Dermis blood vessel endothelial cell (primary cell): Measurements from ENCODE around the gene VAT1L. TPM values are rescaled to one million over a fixed set of nuclear protein-coding genes. Genes with fewer than 3 reads are reported as not detected.
"Not testable (repeated sequence)": the region's sequence is repeated elsewhere in the genome, so short reads cannot be mapped to it uniquely, and the experiment has no call there.

ENCODE experiments used
- DNase-seq: peaks from one replicate; pipeline ENCODE4 v3.0.0; 2010
- total RNA-seq: library from RNA; depleted of rRNA; stranded (reverse); fragments of >200 nt; gene quantifications from 2 replicates; pipeline ENCODE4 v1.2.3, GENCODE V29; 2014

The VAT1L gene
- total RNA-seq, 1 donor from 2014 or later: 1.4 TPM

DNA sequence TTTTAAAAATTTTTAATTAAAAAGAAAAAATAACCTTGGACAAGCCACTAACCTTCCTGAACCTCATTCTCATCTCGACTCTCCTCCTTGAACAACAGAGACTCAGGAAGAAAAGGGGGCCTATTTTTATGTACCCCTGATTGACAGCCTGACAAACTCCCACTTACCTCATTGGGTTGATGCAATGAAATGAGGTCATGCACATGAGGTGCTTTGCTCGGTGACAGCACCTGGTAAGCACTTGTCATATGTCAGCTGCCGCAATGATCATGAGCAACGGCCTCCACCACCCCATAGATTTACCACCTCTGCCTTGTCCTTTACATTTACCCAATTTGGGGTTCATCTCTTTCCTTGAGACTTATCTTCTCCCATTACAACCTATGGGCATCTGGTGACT lies 167.9 kb downstream of the VAT1L start:
- no peak for DNase-seq

DNA sequence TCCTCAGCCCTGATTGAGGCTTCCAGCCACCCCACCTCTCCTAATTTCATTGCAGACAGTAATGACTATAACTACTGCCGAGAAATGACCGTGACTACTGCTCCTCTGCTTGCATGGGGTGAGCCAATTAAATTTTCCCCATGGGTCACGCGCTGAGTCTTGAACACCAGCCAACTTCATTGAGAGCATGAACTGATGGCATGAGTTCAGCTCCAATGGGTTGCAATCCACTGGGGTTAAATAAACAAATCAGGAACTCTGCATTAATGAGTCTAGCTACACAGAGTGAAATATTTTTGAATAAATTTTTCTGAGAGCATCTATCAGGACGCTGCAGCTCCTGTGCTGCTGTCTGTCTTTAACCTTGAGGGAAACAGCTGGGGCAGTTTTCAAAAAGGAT lies 172.4 kb downstream of the VAT1L start:
- DNase-seq: no peak

DNA sequence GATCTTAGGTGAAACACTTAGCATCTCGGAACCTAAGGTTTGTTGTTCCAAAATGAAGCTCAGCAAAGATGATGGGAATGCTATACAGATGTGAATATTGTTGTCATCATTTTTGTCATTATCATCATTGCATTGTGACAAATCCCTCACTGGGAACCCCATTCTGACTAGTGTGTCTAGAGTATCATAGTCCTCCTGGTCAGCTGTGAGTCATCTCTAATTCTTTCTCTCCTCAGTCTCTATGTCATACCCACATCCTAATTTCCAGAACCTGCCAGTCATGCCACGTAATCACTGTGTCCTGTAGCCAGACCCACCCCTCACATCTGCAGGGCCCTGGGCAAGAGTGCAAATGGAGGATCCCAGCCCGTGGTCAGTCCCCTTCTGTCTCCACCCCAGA lies 173.4 kb downstream of the VAT1L start:
- DNase-seq: no peak

DNA sequence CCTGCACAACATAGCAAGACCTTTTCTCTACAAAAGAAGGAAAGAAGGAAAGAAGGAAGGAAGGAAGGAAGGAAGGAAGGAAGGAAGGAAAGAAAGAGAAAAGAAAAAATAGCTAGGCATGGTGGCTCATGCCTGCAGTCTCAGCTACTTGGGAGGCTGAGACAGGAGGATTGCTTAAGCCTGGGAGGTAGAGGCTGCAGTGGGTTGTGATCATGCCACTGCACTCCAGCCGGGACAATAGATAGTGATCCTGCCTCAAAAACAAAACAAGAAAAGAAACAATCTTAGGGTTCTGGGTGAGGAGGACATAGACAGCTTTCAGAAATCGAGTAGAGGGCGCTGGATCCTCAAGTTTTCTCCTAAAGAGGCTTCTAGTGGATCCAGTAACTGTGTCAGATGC lies 174.3 kb downstream of the VAT1L start:
- no peak for DNase-seq

DNA sequence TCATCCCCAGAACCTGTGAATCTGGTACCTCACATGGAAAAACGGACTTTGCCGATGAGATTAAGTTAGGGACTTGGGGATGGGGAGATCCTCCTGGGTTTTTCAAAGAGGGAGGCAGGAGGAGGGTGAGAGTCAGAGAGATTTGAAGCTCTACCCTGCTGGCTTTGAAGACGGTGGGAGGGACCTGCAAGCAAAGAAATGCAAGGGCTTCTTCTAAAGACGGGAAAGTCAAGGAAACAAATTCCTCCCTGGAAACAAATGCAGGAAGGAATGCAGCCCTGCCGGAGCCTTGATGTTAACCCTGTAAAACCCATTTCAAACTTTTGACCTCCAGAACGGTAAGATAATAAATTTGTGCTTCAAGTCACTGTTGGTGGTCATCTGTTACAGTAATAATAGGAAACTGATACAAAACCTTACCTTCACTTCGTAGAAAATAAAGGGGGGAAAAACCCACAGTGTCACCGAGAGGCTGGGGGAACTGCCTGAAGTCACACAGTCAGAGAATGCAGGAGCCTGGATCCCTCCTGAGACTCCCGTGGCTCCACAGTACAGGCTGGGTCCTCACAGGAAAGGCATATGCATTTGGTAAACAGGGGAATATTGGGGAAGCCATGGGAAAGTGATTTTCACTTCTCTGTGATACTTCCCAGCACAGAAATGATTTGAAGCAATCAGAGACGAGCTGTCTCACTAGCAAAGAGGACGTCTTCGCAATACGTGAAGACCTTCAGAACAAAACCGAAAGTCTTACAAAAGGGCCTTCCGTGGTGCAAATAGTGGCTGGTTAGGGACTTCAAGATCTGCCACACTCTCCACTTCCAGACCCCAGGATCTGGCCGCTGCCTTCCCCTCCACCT lies 175.1 kb downstream of the VAT1L start:
- DNase-seq: no peak

DNA sequence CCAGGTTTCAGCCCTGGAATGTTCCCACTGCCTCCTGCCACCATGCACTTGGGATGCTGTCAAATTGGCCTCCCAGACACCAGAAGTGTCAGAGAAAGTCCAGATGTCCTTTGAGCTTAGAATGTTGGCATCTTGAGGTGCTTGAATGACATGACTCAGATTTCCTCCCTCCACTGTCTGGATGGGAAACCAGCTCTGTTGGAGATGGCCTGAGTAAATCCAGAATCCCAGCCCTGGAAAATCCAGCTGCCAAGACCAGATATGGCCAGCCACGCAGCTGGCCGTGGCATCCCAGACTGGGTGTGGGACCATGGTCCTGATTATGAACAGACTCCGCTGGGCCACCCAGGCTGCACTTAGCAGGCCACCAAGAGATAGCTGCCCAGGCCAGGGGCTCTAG lies 177.0 kb downstream of the VAT1L start:
- DNase-seq: no peak

DNA sequence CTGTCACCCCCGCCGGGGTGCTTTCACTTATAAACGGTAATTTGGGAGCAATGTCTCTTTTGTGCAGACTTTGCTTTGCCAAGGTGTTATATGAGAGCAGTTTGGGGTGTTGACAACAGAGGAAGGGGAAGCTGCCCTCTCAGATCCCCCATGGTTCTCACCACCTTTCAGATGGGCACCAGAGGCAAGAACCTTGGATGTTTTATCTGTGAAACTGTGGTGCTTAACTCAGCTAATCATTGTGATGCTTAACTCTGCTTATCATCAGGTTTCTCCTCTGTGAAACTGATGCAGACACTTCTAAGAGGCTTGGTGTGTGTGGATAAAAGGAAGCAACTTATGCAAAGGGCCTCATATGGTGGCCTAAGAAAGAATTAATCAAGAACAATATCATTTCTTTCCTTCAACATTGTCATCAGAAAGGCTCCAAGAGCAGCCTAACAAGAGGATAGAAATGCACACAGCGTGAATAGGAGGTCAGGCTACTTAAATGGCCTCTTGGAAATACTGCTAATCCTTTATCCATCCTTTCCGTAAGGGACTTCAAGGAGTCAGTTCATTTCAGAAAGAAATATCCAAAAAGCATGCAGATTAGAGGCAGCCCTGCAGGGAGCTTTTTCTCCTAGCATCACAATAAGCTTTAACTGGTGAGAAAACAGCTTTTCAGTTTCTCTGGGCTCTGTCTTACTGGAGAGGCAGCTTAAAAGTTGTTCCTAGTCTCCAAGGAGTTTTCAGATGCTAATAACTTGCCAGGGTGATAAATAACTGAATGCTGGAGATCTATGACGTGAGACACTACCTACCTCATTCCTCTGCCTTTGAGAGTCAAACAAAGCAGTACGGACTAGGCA lies 178.9 kb downstream of the VAT1L start:
- no peak for DNase-seq

DNA sequence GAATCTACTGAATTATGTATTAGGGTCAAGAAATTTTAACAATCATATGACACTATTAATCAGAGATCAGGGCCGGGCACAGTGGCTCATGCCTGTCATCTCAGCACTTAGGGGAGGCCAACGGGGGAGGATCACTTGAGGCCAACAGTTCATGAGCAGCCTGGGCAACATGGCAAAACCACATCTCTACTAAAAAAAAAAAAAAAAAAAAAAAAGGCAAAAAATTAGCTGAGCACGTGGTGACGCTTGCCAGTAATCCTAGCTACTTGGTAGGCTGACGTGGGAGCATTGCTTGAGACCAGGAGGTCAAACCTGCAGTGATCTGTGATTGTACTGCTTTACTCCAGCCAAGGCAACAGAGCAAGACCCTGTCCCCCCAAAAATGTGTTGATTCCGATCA lies 181.5 kb downstream of the VAT1L start:
- no peak for DNase-seq

DNA sequence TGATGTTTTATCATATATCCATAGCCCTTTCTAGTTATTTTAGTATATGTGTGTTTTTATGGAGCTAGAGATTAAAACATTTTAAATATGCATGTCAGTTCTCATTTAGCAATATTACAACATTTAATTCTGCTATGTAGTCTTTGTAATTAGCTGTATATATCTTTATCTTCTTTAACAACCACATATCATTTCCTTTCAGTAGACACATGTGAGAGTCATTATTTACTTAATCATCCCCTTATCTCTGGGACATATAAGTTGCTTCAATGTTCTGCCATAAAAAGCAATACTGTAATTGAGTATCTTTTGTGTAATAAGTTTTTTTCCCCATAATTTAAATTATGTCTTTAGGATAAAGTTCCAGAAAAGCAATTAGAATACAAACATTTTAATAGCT lies 182.0 kb downstream of the VAT1L start:
- DNase-seq: no peak

DNA sequence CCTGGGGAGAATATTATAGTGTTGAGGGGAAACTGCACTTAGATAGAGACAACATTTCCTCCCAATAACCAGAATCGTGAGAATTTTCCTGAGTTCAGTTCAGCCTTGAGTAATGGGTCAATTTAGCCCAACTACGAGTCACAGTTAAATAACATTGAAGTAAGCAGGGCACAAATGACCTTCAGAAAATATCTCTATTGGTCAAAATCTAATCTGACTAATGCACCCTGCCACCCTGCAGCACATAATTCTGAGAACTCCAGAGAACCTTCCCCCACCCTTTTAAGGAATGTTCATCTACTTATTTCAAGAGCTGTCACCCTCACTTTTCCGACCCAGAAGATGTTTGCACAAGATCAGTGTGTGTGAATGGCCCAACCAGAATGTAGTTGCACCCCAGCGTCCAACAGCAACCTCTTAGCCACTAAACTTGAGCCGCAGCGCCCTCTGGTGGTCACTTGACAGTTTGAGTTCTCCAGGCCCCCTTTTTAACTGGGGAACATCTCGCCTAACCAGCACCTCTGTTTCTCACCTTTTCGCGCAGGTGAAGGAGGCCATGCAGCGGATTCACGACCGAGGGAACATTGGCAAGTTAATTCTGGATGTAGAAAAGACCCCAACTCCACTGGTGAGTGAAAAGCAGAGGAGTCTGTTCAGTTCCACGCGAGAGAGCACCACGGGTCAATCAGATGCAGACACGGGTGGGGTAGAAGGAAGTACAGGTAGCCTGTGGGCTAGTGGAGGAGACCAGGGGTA lies 183.1 kb downstream of the VAT1L start:
- peak; percentile 88 for DNase-seq

DNA sequence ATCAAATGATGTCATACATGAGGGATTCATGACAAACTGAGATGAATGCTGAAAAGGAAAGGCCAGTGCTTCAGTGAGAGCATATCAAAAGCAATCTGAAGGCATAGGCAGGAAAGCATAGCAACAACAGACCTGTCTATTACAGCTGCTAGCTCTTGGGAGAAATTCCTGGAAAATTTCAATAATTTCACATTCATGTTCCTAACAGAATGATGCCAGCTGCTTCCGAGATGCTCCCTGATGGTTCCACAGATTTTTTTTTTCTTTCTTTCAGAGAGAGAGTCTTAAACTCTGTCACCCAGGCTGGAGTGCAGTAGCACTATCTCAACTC lies 183.7 kb downstream of the VAT1L start:
- no peak for DNase-seq

DNA sequence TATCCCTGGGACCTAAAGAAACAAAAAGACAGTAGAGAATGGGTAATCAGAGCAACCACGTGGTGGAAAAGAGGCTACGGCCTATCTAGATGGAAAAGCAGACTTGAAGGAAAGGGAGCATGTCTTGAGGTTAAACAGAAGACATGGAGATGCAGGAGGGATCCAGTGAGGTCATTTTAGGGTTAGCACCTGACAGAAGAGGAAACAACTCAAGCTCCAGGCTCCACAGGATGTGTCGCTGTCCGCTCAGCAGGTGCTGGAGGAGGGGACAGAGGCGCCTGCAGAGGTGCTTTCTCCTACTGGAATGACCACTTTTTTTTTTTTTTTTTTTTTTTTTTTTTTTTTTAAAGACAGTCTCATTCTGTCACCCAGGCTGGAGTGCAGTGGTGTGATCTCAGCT lies 186.5 kb downstream of the VAT1L start:
- DNase-seq: peak; percentile 31

DNA sequence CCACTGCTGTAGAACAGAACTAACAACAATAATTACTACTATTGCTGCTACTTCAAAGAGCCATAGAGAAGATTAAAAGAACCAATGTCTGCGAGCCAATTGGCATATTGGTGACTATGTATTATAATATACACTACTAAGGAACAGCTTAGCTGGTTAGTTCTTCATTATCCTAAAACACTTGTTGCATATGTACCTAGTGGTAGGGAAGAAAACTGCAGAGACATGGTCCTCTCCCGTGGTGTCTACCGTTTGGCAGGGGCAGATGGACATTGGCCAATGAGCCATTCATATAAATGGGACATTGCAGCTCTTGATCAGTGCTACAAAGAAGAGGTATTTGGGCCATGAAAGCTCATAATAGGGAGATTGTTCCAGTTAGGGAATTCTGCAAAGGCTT lies 187.6 kb downstream of the VAT1L start:
- no peak for DNase-seq

DNA sequence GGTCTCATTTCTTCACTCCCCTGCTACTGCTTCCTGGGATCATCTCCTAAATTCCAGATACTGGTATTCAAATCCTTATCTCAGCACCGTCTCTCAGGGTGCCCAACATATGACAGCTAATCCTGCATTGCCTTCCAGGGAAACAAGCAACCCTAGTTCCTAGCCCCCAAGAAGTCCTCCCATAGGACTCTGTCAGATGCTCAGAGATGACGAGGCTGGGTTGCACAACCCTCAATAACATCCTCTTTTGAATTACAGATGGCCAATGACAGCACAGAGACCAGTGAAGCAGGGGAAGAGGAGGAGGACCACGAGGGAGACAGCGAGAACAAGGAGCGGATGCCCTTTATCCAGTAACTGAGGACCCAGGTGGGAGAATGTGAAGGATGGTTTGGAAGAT lies 189.0 kb downstream of the VAT1L start:
- no peak for DNase-seq

DNA sequence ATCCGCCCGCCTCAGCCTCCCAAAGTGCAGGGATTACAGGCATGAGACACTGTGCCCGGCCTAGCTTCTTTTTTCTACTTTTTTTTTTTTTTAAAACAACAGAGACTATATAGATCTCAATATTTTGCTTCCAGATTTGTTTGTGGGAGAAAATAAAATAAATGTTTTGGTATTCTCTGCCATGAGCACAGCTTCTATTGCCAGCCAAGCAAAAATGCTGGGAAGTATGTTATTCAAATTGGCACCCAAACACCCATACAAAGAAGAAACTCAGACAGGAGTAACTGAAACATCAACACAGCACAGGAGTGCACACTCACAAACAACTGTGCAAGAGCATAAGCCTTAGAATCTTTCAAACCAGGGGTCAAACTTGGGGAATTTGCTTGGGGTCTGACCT lies 196.7 kb downstream of the VAT1L start:
- DNase-seq: no peak

DNA sequence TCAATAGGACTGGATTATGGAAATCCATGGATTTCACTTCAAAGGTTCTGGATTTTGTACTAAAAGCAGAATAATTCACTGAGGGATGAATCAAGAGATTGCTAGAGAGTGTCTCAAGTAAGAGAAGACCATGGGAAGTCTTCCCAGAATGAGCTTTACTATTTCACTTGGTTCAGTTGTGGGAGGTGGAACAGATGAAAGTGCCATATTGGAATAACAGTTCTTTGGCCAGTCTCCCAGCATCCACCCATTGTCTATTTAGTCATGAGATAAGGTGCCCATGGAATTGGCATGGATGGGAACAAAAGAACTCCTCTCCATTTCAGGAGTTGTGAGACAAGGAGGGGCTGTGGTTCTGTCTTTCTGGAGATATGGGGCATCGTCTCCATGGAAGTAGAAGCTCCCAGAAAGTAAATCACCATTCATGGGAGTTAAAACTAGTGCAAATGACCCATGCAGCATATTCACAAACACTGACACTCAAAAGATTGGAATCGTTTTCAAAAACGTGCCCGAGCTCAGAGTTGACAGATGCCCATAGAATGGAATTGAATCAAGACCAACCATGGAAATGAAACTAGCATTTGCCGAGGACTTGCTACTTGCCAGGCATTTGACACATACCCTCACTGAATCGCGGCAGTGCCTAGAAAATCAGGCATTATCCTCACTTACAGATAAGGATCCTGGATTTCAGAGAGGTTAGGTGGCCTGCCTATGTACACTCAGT lies 197.8 kb downstream of the VAT1L start:
- no peak for DNase-seq

DNA sequence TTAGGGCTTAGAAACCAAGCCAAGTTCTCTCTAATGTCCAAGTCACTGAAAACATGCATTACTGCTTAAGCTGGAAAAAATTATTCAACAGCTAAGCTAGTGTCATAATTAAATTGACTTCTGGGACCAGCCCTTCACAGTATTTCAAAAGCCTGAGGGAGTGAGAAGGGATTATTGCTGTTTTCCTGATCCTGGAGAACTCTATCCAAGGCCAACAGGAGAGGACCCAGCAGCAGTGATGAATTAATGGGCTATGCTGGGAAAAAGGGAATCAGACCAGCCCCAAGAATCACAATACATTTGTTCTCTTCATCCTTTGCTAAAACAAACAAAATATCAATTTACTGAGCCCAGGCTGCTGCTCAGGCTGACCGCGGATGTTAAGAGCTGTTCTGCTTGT lies 199.4 kb downstream of the VAT1L start:
- DNase-seq: no peak

DNA sequence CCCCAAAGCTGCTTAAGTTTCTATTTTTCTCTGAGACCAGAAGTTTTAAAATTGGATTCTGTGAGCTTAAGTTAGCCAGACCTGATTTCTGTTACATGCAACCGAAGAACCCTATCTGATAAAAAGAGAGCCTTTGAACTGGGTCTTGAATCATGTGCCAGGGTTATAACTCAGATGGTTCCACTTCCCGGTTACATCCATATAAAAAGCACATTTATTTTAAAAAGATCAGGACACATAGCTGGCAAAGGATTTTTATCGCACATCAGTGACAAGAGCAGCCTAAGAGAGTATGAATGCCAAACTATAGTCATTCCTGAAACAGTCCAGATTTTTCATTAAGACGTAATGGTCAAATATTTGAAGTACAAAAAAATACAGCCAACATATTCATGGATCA lies 201.5 kb downstream of the VAT1L start:
- no peak for DNase-seq

DNA sequence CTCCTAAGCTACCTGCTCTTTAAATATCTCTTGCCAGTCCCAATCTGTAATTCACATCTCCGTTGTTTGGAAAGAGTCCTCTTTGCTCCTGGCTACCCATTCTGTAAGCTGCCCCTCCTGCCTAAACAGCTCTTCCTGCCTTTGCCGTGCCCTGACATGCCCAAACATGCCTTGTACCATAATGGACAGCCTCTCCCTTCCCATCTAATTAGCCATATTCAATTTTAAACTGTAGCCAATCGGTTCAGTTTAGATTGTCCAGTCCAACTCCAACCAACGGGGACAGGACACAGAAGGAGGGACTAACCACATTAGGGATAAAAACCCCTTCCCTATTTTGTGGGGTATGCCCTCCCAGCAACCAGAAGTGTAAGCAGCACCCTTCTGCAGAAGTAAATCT lies 203.3 kb downstream of the VAT1L start:
- DNase-seq: no peak

DNA sequence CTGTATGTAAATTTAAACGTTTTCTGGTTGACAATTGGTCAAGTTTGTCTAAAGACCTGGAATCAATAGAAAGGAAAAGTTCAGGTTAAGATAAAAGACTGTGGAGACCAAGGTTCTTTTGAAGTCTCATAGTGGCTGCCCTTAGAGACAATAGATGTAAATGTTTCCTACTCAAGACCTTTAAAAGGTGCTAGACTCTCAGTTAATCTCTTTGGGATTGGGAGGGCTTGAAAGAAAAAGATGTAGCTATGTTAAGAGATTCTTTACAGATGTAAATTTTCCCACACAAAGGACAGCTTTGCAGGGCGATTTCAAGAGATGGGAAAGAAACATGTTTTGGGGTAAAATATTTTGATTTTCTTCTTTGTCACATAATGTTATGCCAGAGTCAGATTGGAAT lies 204.0 kb downstream of the VAT1L start:
- DNase-seq: not testable (repeated sequence)

DNA sequence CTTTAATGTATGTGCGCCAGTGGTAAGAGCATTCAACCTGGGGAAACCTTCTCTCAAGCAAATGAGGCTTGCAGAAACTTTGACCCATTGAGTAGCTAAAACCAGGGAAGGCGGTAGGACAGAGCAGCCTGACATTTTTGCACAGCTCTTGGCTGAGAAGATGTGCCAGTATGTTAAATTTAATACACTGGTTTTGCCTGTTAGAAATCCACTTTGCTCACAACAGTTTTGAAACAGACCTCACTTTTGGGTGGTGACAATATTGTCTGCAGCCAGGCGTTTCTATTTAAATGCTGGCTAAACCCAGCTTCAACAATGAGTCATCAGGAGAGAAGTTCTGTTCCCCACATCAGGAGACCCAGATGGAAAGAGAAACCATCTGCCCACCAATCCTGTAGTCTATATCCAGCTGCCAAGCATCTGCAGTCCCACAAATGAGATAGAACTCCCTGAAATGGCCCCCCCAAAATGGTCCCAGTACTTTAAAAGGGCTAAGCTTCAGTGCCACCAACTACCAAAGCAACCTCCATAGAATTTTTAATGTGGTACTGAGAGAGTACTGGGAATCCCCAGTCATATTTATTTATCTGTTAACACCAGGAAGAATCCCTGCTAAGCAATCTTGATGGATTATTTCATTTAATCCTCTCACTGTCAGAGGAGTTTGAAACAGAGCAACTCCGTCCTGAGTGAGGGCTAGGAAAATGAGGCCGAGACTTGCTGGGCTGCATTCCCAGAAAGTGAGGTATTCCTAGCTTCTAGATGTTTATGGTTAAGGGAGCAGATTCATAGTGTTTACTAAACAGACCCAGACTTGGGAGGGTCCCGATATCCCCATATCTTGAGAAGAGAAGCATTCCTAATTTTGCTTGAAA lies 205.0 kb downstream of the VAT1L start:
- DNase-seq: no peak
